HL-60 (cell line): ENCODE data around the gene HSD17B12.

Experiments
- DNase-seq, 2 experiments: peaks; one replicate each; pipeline ENCODE4 v3.0.0-alpha.2; 2010 to 2020; ENCODE audit warnings: low read depth in 1 of 2, low spot score in 1 of 2
- H3K27ac ChIP-seq: fragments of 250-450 bp; sonication (Bioruptor Pico); replicated peaks from 2 replicates; pipeline ENCODE4 v1.5.1; 2020; ENCODE audit warnings: mild to moderate bottlenecking, moderate library complexity
- H3K27me3 ChIP-seq: fragments of 250-450 bp; sonication (Bioruptor Pico); 2 replicates; pipeline ENCODE4 v1.5.1; 2021; ENCODE audit warnings: mild to moderate bottlenecking, moderate library complexity; ENCODE audit not compliant: insufficient read depth, poor library complexity, severe bottlenecking
- H3K4me3 ChIP-seq: replicated peaks from 2 replicates; pipeline ENCODE4 v1.5.1; 2011; ENCODE audit warnings: mild to moderate bottlenecking, control low read depth, low read length; ENCODE audit not compliant: insufficient read depth
- GABPA ChIP-seq: IDR thresholded peaks from 2 replicates; pipeline ENCODE4 v1.6.1; 2012; ENCODE audit warnings: low read depth
- POLR2AphosphoS5 ChIP-seq: IDR thresholded peaks from 2 replicates; pipeline ENCODE4 v1.6.1; 2012; ENCODE audit warnings: low read depth
- SPI1 ChIP-seq: IDR thresholded peaks from 2 replicates; pipeline ENCODE4 v1.6.1; 2012; ENCODE audit warnings: low read depth, mild to moderate bottlenecking, borderline replicate concordance
- TF ChIP-seq, protein P1 (sequence below): IDR thresholded peaks from 2 replicates; pipeline ENCODE4 v1.6.1; 2012; ENCODE audit warnings: low read depth; ENCODE audit not compliant: insufficient replicate concordance
- TF ChIP-seq, protein P2 (sequence below): IDR thresholded peaks from one replicate; pipeline ENCODE4 v1.5.1; 2011; ENCODE audit warnings: low read length, control low read depth, inconsistent platforms; ENCODE audit not compliant: insufficient read depth

The HSD17B12 gene

DNA sequence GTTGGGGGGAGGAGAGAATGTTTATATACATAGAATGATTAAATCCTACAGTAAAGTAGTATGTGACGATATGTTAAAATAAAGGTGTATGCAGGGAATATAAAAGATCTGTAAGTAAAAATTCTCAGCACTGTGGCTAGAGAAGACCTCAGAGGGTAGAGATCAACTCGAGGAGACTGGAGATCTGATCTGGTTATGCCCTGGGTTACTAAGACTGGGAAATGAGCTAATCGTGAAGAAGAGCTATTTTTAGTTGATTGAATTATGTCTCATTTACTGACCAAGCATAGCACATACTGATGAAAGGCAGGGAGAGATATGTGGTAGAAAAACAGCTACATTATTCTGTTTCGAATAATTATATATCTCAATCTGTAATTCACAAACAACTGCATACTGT, 157.3 kb downstream of the HSD17B12 start:
- Histone ChIP-seq H3K27me3 (no peaks in the 10 kb centered on the region), H3K4me3 (no peak overlapping the region), H3K27ac (no peak overlapping the region)
- no peak for TF ChIP-seq GABPA
- TF ChIP-seq, protein P1, sequence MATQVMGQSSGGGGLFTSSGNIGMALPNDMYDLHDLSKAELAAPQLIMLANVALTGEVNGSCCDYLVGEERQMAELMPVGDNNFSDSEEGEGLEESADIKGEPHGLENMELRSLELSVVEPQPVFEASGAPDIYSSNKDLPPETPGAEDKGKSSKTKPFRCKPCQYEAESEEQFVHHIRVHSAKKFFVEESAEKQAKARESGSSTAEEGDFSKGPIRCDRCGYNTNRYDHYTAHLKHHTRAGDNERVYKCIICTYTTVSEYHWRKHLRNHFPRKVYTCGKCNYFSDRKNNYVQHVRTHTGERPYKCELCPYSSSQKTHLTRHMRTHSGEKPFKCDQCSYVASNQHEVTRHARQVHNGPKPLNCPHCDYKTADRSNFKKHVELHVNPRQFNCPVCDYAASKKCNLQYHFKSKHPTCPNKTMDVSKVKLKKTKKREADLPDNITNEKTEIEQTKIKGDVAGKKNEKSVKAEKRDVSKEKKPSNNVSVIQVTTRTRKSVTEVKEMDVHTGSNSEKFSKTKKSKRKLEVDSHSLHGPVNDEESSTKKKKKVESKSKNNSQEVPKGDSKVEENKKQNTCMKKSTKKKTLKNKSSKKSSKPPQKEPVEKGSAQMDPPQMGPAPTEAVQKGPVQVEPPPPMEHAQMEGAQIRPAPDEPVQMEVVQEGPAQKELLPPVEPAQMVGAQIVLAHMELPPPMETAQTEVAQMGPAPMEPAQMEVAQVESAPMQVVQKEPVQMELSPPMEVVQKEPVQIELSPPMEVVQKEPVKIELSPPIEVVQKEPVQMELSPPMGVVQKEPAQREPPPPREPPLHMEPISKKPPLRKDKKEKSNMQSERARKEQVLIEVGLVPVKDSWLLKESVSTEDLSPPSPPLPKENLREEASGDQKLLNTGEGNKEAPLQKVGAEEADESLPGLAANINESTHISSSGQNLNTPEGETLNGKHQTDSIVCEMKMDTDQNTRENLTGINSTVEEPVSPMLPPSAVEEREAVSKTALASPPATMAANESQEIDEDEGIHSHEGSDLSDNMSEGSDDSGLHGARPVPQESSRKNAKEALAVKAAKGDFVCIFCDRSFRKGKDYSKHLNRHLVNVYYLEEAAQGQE: no peak
- no peak for TF ChIP-seq SPI1
- TF ChIP-seq, protein P2, sequence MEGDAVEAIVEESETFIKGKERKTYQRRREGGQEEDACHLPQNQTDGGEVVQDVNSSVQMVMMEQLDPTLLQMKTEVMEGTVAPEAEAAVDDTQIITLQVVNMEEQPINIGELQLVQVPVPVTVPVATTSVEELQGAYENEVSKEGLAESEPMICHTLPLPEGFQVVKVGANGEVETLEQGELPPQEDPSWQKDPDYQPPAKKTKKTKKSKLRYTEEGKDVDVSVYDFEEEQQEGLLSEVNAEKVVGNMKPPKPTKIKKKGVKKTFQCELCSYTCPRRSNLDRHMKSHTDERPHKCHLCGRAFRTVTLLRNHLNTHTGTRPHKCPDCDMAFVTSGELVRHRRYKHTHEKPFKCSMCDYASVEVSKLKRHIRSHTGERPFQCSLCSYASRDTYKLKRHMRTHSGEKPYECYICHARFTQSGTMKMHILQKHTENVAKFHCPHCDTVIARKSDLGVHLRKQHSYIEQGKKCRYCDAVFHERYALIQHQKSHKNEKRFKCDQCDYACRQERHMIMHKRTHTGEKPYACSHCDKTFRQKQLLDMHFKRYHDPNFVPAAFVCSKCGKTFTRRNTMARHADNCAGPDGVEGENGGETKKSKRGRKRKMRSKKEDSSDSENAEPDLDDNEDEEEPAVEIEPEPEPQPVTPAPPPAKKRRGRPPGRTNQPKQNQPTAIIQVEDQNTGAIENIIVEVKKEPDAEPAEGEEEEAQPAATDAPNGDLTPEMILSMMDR: no peak
- no peak for TF ChIP-seq POLR2AphosphoS5
- DNase-seq: no peak

DNA sequence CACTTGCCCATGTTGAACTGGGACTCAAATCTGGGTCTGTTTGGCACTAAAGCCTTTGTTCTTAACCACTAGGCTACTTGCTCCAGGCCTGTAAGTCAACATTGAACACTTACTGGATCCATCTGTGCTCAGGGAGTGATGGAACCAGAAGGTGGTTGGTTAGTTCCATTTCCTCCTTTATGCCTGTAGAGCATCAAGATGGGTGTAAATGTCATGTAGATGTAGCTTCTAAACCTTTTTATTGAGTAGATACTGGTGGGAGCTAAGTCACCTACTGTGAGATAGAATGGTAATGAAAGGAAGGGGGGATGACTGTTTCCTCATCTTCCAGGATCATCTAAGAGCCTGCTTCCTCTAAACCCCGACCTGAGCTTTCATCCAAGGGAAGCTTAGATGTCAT, 161.5 kb downstream of the HSD17B12 start:
- no peaks in the 10 kb centered on the region for H3K27me3 ChIP-seq
- no peak for TF ChIP-seq GABPA
- no peak for DNase-seq

DNA sequence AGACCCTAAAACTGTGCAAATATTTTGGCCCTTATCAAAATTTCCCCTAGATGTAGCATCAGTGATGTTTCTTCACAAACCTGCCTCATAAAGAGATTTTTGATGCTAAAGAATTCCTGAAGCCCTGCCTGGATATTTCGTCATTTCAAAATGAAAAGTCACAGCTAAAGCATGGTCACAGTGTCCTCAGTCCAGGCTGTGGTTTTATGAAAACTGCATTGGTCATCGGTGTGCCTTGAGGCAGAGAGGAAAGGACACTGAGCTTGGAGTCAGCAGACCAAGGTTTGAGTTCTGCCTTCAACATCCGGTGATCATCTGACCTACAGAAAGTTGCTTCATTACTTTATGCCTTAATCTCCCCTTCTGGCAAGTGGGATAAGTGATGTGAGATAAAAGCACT, 165.3 kb downstream of the HSD17B12 start:
- no peak for DNase-seq
- TF ChIP-seq, protein P1: no peak
- TF ChIP-seq, protein P2: no peak
- TF ChIP-seq SPI1: no peak
- no peaks in the 10 kb centered on the region for H3K27me3 ChIP-seq
- no peak overlapping the region for H3K4me3 ChIP-seq
- no peak overlapping the region for H3K27ac ChIP-seq

More for the DNA sequence above, 161.5 kb downstream of the HSD17B12 start:
- no peak overlapping the region for H3K4me3 ChIP-seq
- no peak overlapping the region for H3K27ac ChIP-seq

DNA sequence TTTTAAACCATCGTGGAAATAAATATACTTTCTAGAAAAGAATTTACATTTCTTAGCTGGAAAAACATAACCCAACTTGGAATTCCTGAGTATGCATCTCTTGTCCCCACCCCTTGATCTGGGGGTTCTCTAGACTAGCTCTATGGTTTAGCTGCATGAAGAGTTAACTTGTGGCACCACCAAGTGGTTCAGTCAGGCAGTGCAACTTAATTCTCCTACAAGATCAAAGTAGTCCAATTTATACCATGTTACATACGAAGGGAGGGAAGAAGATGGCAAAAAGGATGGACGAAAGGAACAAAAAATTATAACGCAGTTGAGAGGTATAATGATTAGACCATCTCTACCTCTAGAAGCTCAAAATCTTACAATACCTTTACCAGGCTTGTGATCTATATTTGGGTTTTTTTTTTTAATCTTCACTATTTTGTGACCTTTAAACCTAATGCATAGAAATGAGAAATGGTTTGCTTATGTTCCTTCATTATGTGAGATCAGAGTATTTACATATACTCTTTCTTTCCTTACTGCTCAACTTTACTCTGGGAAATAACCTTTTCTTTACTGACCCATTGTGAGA, 171.6 kb downstream of the HSD17B12 start:
- no peak for TF ChIP-seq POLR2AphosphoS5
- no peak for TF ChIP-seq SPI1
- TF ChIP-seq, protein P1: no peak
- TF ChIP-seq, protein P2: peak; percentile 69
- no peak for TF ChIP-seq GABPA
- Histone ChIP-seq H3K27me3 (no peaks in the 10 kb centered on the region), H3K27ac (no peak overlapping the region), H3K4me3 (no peak overlapping the region)
- peak in 1 of 2 experiments; percentile 57 for DNase-seq
